GM23248 (cell line): Measurements from ENCODE around the gene EPHB6.

ENCODE experiments used
- EZH2 ChIP-seq: fragments of 200-600 bp; sonication (generic); IDR thresholded peaks from 2 replicates; pipeline ENCODE4 v1.6.1; 2018; ENCODE audit warnings: antibody characterized with exemption, mild to moderate bottlenecking; ENCODE audit not compliant: insufficient read depth, poor library complexity, severe bottlenecking
- EZH2phosphoT487 ChIP-seq: fragments of 200-600 bp; sonication (generic); IDR thresholded peaks from 2 replicates; pipeline ENCODE4 v1.6.1; 2018; ENCODE audit warnings: antibody characterized with exemption, moderate library complexity, mild to moderate bottlenecking, low read depth; ENCODE audit not compliant: insufficient read depth

- TF ChIP-seq EZH2, result no peak
- no peak for TF ChIP-seq EZH2phosphoT487
These were observed 12.7 kb downstream of the EPHB6 start for GRCh38 chr7:142867398-142868187.
